Chondrocyte (in vitro differentiated cells): ENCODE measurements around the gene LMBR1L. TPM values are rescaled to one million over a fixed set of nuclear protein-coding genes. Genes with fewer than 3 reads are reported as not detected.

Experiments used
- DNase-seq: peaks from one replicate; pipeline ENCODE4 v3.0.0; 2021; ENCODE audit warnings: mixed read lengths, low spot score
- H3K27ac Mint-ChIP-seq: one replicate; pipeline ENCODE4 v1.8.0; 2021; ENCODE audit warnings: mild to moderate bottlenecking, moderate library complexity, mixed read lengths; ENCODE audit not compliant: unreplicated experiment
- H3K27me3 Mint-ChIP-seq: 2 replicates; pipeline ENCODE4 v1.8.0; 2021; ENCODE audit warnings: low read depth, mixed read lengths
- H3K36me3 Mint-ChIP-seq: 2 replicates; pipeline ENCODE4 v1.8.0; 2021; ENCODE audit warnings: low read depth, mixed read lengths
- H3K4me1 Mint-ChIP-seq: 2 replicates; pipeline ENCODE4 v1.8.0; 2021; ENCODE audit warnings: low read depth, mild to moderate bottlenecking, mixed read lengths
- H3K4me3 Mint-ChIP-seq: one replicate; pipeline ENCODE4 v1.8.0; 2021; ENCODE audit warnings: mild to moderate bottlenecking, moderate library complexity, mixed read lengths; ENCODE audit not compliant: unreplicated experiment
- H3K9me3 Mint-ChIP-seq: 2 replicates; pipeline ENCODE4 v1.8.0; 2021; ENCODE audit warnings: low read depth, mixed read lengths
- CTCF ChIP-seq: fragments of 200-600 bp; sonication (generic); IDR thresholded peaks from 2 replicates; pipeline ENCODE4 v1.5.0; 2021; ENCODE audit warnings: antibody characterized with exemption, mild to moderate bottlenecking, moderate library complexity
- total RNA-seq: library from RNA; stranded (reverse); gene quantifications from 3 replicates; pipeline ENCODE4 v1.2.1, GENCODE V29; 2021

Gene LMBR1L
- total RNA-seq, 1 donor from 2014 or later, result 46.9 TPM

GRCh38 chr12:49059045-49059298 lies 51.7 kb downstream of the LMBR1L start:
- Mint-ChIP-seq H3K27ac (peak overlapping the region; percentile 93), H3K4me3 (peak overlapping the region; percentile 95), H3K4me1 (peaks cover 55% of the 10 kb centered on the region), H3K9me3 (no peaks in the 10 kb centered on the region), H3K36me3 (peaks cover 8% of the 10 kb centered on the region), H3K27me3 (no peaks in the 10 kb centered on the region)
- no peak for TF ChIP-seq CTCF
- no peak for DNase-seq

- Mint-ChIP-seq H3K4me3 (peak overlapping the region; percentile 95), H3K27ac (peak overlapping the region; percentile 93), H3K36me3 (peaks cover 8% of the 10 kb centered on the region), H3K4me1 (peaks cover 52% of the 10 kb centered on the region), H3K27me3 (no peaks in the 10 kb centered on the region), H3K9me3 (no peaks in the 10 kb centered on the region)
- no peak for TF ChIP-seq CTCF
- DNase-seq, result no peak
These were observed 52.1 kb downstream of the LMBR1L start for GRCh38 chr12:49058366-49059044.

GRCh38 chr12:49057888-49058287 lies 52.8 kb downstream of the LMBR1L start:
- Mint-ChIP-seq H3K27me3 (no peaks in the 10 kb centered on the region), H3K9me3 (no peaks in the 10 kb centered on the region), H3K36me3 (peaks cover 12% of the 10 kb centered on the region), H3K27ac (peak overlapping the region; percentile 93), H3K4me1 (peaks cover 52% of the 10 kb centered on the region), H3K4me3 (peak overlapping the region; percentile 95)
- TF ChIP-seq CTCF, result no peak
- DNase-seq, result no peak

GRCh38 chr12:49055978-49056754 lies 54.5 kb downstream of the LMBR1L start:
- Mint-ChIP-seq H3K27me3 (no peaks in the 10 kb centered on the region), H3K27ac (peak overlapping the region; percentile 93), H3K4me1 (peaks cover 48% of the 10 kb centered on the region), H3K36me3 (peaks cover 23% of the 10 kb centered on the region), H3K4me3 (peak overlapping the region; percentile 95), H3K9me3 (no peaks in the 10 kb centered on the region)
- no peak for DNase-seq
- TF ChIP-seq CTCF, result no peak

GRCh38 chr12:49055092-49055491 lies 55.6 kb downstream of the LMBR1L start:
- Mint-ChIP-seq H3K36me3 (peaks cover 30% of the 10 kb centered on the region), H3K27me3 (no peaks in the 10 kb centered on the region), H3K4me3 (no peak overlapping the region), H3K27ac (no peak overlapping the region), H3K4me1 (peaks cover 52% of the 10 kb centered on the region), H3K9me3 (no peaks in the 10 kb centered on the region)
- TF ChIP-seq CTCF, result no peak
- DNase-seq, result no peak
